GF-D8 (cell line): ENCODE measurements around the gene ACBD5.
A peak's percentile ranks its signal among the peaks of the same experiment; 100 is the strongest.
"Not testable (repeated sequence)": the region's sequence is repeated elsewhere in the genome, so short reads cannot be mapped to it uniquely, and the experiment has no call there.

Experiments
- DNase-seq: peaks from one replicate; lab custom pipeline; 2025; lab: John Stamatoyannopoulos, UW

ACBD5 gene

GRCh38 chr10:27240212-27241009 lies at the start of gene ACBD5:
TSS of gene ACBD5 (minus strand) at chr10:27240797. CDS start at chr10:27240688, 109 bp downstream.
- DNase-seq, result peak; percentile 75

DNA sequence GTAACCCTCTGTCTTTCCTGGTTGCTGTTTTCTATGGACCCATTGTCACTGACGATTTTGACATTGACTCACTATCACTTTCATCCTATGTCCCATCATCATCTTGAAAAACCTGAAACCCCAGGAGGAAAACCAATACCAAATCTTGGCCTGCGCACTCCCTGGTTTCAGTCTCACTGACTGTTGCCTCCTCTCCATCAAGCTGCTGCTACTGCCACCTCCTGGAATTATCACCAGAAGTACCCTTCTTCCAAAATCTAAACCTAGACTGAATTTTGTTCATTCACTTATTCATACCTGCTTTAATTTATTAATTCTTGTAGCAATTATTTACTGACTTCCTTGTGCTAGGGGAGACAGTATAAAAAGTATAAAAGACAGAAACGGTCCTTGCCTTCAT lies 44.5 kb upstream of the ACBD5 start:
- peak; percentile 1 for DNase-seq

GRCh38 chr10:27276581-27276980 lies 36.0 kb upstream of the ACBD5 start:
- DNase-seq, result no peak

DNA sequence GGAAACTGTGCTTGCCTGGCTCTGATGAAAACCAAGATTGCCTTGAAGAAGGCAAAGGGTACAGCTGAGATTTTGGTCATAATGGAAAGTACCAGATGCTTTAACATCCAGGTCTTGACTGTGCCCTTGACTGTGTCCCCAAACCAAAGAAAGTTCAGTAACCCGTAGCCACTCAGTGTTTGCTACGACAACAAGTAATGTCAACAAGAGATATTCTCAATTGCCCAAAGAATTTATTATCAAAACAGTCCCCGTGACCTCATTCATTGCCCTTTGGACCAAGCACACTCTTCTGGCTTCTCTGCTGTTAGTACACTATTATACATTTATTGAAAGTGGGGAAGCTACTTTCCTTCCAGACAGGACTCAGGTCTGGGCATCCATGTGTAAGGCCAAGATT lies 25.4 kb upstream of the ACBD5 start:
- not testable (repeated sequence) for DNase-seq

- DNase-seq, result not testable (repeated sequence)
These were observed 22.2 kb upstream of the ACBD5 start for GRCh38 chr10:27262788-27263187.

- DNase-seq, result no peak
These were observed 18.5 kb upstream of the ACBD5 start for GRCh38 chr10:27258838-27259812.

DNA sequence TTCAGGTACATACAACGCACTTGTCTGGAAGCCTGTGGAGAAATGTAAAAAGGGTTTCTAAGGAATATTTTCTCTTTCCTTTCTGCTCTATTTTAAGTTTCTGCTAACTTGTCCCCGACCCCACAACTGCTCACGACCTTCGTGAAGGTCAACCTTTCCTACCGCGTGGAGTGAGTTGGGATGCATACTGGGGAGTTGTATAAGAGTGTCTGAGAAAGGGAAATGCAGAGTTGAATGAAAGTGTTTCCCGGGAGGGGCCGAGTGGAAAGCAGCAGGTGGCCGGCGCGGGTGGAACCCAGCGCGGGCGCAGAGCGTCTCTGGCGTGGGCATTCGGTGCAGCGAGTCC lies 17.9 kb upstream of the ACBD5 start:
- DNase-seq, result no peak

- no peak for DNase-seq
These were observed 15.9 kb upstream of the ACBD5 start for GRCh38 chr10:27256299-27257189.

DNA sequence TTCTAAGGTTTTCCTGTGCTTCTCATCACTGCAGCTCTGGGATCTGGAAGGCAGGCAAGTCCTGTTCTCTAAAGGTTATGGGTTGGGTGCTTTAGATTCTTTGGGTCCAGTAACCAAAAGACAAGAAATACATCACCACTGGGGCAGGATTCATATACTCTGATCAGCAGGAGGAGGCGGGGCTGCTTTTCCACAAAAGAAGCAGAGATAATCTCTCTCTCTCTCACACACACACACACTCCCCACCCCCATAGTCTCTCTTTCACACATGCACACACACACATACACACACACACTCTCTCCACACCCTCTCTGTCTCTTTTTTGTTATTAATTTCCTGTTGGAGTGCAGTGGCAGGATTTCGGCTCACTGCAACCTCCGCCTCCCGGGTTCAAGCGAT lies 13.0 kb upstream of the ACBD5 start:
- no peak for DNase-seq

GRCh38 chr10:27252267-27253000 lies 11.8 kb upstream of the ACBD5 start:
- DNase-seq, result no peak

DNA sequence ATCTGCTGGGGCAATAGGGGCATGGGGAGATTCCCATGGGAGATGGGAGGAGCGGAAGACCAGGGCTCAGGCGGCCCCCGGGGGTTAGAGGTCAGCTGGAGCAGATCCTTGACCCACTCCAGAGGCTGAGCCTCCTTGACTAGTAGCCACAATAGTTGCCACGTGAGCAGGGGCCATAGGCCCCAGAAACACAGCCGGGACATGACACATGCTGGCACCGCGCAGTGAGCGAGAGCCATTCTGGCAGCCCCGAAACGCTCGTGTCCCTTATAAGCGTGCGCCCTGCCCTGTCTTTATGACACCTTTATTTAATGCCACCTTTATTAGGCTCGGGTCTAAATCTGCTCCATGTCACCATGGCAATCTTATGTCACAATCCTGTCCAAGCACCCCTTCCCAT lies 11.0 kb upstream of the ACBD5 start:
- no peak for DNase-seq

GRCh38 chr10:27248215-27248614 lies 7.6 kb upstream of the ACBD5 start:
- DNase-seq, result no peak

DNA sequence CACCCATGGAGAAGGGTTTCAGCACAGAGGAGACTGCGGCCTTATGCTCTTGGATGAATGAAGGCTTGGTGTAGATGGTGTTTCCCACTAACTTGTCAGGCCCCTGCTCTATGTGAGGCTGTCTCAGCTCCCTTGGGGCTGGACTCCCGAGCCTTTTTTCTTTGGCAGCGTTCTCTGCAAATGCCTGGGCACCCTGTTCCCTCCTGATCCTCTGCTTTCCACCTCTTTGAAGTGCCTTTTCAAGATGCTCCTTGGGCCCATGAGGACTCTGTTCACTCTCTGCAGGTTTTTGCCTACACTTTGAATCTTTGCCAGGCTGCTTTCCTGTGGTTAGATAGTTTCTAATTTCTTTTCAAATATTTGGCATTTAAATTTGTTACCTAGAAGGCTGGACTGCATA lies 6.8 kb upstream of the ACBD5 start:
- no peak for DNase-seq

DNA sequence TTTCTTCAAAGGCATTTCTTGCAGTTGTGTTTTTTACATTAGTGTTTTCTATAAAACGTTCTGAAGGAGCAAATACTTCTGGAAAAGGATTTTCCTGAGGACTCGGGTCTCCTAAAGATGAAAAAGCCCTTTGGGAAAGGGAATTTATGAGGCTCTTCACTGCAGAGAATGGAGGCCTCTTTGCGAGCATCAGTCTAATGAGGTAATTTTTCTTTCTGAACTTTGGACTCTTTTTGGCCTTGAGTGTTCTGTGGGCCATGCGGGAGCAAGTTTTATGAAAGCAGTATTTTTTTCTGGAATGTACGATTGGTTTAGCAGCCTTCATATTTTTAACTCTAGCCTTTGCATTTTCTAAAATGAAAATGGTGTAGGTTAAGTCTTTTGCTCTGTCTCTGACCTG lies 6.4 kb upstream of the ACBD5 start:
- no peak for DNase-seq

GRCh38 chr10:27245836-27246235 lies 5.2 kb upstream of the ACBD5 start:
- no peak for DNase-seq

DNA sequence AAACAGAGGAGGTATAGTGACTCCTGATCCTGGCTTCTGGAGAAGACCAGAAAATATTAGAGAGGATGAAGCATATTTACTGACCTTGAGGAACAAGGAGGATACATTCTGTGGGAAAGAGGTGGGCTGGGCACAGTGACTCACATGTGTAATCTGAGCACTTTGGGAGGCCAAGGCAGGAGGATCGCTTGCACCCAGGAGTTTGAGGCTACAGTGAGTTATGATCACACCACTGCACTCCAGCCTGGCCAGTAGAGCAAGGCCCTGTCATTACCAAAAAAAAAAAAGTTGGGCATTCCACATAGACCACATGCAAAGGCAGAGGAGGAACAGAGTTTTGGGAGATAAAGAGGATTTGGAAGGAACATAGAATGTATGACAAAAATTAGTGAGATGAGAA lies 4.4 kb upstream of the ACBD5 start:
- DNase-seq, result no peak

DNA sequence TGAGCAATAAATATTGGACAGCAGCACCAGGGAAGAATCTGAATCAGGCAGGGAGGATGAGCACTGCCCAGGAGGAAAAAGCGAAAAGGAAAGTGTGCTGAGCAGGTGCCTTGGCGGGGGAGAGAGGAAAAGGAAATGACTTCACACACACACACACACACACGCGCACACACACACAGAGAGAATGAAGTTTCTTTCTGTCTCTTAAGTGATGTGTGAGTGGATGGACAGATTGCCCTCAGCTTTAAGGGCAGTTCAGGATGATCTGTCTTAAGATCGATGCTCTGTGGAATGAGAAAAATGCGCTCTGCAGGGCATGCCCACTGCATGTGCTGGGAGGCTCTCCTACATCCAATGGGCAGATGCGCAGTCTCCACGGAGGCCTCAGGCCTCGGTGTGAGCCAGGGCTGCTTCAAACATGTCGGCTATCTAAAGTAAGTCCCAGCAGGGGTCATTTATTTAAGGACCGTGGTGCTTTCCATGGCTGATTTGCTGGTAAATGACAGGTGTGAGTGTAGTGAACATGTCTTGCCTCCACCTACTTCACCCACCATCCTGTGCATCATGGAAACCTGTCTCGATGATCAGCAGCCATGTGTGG lies 2.5 kb upstream of the ACBD5 start:
- peak; percentile 30 for DNase-seq

- DNase-seq, result no peak
These were observed 1.9 kb upstream of the ACBD5 start for GRCh38 chr10:27242473-27242950.

DNA sequence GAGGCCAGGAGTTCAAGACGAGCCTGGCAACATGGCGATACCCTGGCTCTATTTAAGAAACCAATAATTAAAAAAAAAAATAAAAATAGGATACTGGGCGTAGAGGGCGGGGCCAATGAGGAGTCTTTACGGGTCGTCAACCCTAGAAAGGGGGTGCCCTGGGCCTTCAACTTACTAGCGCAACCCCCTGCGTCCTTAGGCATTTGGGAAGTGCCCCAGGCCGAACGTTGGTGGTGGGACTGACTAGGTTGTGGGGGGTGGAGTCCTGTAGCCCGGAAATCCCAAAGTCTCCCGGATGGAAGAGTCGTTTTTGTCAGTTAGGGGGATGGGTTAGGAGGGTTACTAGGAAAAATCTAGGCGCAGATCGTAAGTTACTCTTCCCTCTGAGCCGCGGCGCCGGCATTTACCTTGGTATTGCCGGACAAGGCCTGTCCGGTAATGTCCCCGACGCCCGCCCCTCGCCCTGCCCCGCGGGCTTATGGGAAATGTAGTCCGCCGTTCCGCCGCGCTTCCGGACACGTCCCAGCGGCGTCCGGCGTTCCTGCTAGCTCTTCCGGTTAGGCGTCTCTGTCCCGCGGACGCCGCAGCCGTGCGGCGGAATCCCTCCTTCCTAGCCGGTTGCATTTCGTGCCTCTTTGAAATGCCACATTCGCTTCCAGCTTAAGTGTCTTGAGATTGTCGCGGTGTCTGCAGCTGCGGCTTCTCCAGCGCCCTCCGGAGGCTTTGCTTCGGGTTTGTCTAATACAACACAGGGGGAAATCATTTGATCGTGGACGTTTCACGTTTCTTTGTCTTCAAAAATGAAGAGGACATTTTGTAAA lies 1.3 kb upstream of the ACBD5 start:
- peak; percentile 92 for DNase-seq
